Measurements from ENCODE around the gene ADGRG6.

- no peak for TF ChIP-seq POLR2A (IDR thresholded peaks at IDR 0.05)
- no peak for TF ChIP-seq CTCF (IDR thresholded peaks at IDR 0.05 in 4 of 5, conservative IDR thresholded peaks at IDR 0.05 in 1 of 5)
Measured at GRCh38 chr6:142279350-142280180, 22.2 kb upstream of the ADGRG6 start.
